ENCODE measurements around the gene BABAM2.

DNA sequence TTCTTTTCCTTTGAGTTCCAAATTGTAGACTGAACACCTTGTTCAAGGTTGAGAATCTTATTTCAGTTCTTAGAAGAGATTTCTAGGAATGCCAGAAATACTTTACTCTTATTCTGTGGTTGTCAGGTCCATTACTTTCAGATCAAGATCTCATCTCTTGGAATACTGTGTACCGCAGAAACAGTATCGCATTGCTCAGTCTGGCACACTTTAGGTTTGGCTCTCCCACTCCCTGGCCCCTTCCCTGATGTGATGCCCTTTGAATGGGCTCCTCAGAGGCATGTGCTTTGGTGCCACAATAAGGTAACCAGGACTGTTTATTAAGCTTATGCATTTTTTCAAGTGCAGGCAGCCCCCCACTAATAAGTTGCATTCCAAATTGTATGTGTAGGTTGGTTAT lies 257.5 kb downstream of the BABAM2 start:
- TF ChIP-seq, protein P1, sequence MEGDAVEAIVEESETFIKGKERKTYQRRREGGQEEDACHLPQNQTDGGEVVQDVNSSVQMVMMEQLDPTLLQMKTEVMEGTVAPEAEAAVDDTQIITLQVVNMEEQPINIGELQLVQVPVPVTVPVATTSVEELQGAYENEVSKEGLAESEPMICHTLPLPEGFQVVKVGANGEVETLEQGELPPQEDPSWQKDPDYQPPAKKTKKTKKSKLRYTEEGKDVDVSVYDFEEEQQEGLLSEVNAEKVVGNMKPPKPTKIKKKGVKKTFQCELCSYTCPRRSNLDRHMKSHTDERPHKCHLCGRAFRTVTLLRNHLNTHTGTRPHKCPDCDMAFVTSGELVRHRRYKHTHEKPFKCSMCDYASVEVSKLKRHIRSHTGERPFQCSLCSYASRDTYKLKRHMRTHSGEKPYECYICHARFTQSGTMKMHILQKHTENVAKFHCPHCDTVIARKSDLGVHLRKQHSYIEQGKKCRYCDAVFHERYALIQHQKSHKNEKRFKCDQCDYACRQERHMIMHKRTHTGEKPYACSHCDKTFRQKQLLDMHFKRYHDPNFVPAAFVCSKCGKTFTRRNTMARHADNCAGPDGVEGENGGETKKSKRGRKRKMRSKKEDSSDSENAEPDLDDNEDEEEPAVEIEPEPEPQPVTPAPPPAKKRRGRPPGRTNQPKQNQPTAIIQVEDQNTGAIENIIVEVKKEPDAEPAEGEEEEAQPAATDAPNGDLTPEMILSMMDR (IDR thresholded peaks at IDR 0.05), result no peak
- no peak for TF ChIP-seq POLR2A (IDR thresholded peaks at IDR 0.05)
